ENCODE measurements around the gene UBE4B.
"Not testable (repeated sequence)": the region's sequence is repeated elsewhere in the genome, so short reads cannot be mapped to it uniquely, and the experiment has no call there.

DNA sequence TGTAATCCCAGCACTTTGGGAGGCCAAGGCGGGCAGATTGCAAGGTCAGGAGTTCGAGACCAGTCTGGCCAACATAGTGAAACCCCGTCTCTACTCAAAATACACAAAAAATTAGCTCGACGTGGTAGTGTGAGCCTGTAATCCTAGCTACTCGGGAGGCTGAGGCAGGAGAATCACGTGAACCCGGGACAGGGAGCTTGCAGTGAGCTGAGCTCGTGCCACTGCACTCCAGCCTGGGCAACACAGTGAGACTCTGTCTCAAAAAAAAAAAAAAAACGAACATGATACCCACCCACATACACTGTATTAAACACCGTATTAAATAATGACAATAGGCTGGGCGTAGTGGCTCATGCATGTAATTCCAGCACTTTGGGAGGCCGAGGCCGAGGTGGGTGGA is 172.4 kb downstream of the UBE4B start:
- TF ChIP-seq, protein P1, sequence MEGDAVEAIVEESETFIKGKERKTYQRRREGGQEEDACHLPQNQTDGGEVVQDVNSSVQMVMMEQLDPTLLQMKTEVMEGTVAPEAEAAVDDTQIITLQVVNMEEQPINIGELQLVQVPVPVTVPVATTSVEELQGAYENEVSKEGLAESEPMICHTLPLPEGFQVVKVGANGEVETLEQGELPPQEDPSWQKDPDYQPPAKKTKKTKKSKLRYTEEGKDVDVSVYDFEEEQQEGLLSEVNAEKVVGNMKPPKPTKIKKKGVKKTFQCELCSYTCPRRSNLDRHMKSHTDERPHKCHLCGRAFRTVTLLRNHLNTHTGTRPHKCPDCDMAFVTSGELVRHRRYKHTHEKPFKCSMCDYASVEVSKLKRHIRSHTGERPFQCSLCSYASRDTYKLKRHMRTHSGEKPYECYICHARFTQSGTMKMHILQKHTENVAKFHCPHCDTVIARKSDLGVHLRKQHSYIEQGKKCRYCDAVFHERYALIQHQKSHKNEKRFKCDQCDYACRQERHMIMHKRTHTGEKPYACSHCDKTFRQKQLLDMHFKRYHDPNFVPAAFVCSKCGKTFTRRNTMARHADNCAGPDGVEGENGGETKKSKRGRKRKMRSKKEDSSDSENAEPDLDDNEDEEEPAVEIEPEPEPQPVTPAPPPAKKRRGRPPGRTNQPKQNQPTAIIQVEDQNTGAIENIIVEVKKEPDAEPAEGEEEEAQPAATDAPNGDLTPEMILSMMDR (IDR thresholded peaks at IDR 0.05; ENCODE audit: low read depth, low read length, missing input control), result not testable (repeated sequence)
- not testable (repeated sequence) for TF ChIP-seq GABPA (IDR thresholded peaks at IDR 0.05 in 1 of 2, conservative IDR thresholded peaks at IDR 0.05 in 1 of 2); EGR1 (IDR thresholded peaks at IDR 0.05; ENCODE audit: low read depth in 2 of 2); TAF1 (conservative IDR thresholded peaks at IDR 0.05); SP1 (IDR thresholded peaks at IDR 0.05); RAD21 (IDR thresholded peaks at IDR 0.05); JUND (IDR thresholded peaks at IDR 0.05); HNF4A (conservative IDR thresholded peaks at IDR 0.05); HNF4G (IDR thresholded peaks at IDR 0.05)
- TF ChIP-seq, protein P2, sequence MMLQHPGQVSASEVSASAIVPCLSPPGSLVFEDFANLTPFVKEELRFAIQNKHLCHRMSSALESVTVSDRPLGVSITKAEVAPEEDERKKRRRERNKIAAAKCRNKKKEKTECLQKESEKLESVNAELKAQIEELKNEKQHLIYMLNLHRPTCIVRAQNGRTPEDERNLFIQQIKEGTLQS (IDR thresholded peaks at IDR 0.05), result not testable (repeated sequence)
- TF ChIP-seq, protein P3, sequence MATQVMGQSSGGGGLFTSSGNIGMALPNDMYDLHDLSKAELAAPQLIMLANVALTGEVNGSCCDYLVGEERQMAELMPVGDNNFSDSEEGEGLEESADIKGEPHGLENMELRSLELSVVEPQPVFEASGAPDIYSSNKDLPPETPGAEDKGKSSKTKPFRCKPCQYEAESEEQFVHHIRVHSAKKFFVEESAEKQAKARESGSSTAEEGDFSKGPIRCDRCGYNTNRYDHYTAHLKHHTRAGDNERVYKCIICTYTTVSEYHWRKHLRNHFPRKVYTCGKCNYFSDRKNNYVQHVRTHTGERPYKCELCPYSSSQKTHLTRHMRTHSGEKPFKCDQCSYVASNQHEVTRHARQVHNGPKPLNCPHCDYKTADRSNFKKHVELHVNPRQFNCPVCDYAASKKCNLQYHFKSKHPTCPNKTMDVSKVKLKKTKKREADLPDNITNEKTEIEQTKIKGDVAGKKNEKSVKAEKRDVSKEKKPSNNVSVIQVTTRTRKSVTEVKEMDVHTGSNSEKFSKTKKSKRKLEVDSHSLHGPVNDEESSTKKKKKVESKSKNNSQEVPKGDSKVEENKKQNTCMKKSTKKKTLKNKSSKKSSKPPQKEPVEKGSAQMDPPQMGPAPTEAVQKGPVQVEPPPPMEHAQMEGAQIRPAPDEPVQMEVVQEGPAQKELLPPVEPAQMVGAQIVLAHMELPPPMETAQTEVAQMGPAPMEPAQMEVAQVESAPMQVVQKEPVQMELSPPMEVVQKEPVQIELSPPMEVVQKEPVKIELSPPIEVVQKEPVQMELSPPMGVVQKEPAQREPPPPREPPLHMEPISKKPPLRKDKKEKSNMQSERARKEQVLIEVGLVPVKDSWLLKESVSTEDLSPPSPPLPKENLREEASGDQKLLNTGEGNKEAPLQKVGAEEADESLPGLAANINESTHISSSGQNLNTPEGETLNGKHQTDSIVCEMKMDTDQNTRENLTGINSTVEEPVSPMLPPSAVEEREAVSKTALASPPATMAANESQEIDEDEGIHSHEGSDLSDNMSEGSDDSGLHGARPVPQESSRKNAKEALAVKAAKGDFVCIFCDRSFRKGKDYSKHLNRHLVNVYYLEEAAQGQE (IDR thresholded peaks at IDR 0.05), result not testable (repeated sequence)
- TF ChIP-seq, protein P4, sequence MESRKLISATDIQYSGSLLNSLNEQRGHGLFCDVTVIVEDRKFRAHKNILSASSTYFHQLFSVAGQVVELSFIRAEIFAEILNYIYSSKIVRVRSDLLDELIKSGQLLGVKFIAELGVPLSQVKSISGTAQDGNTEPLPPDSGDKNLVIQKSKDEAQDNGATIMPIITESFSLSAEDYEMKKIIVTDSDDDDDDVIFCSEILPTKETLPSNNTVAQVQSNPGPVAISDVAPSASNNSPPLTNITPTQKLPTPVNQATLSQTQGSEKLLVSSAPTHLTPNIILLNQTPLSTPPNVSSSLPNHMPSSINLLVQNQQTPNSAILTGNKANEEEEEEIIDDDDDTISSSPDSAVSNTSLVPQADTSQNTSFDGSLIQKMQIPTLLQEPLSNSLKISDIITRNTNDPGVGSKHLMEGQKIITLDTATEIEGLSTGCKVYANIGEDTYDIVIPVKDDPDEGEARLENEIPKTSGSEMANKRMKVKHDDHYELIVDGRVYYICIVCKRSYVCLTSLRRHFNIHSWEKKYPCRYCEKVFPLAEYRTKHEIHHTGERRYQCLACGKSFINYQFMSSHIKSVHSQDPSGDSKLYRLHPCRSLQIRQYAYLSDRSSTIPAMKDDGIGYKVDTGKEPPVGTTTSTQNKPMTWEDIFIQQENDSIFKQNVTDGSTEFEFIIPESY (IDR thresholded peaks at IDR 0.05), result not testable (repeated sequence)
- TF ChIP-seq, protein P5, sequence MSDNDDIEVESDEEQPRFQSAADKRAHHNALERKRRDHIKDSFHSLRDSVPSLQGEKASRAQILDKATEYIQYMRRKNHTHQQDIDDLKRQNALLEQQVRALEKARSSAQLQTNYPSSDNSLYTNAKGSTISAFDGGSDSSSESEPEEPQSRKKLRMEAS (IDR thresholded peaks at IDR 0.05), result not testable (repeated sequence)
